Ishikawa (cell line): ENCODE results near the gene IGFALS.

Experiments used
- CEBPB ChIP-seq: IDR thresholded peaks from 2 replicates; pipeline ENCODE4 v1.6.1; 2012
- CREB1 ChIP-seq: IDR thresholded peaks from 2 replicates; pipeline ENCODE4 v1.6.1; 2012; ENCODE audit warnings: low read depth
- EGR1 ChIP-seq: IDR thresholded peaks from 2 replicates; pipeline ENCODE4 v1.6.1; 2012
- EP300 ChIP-seq: IDR thresholded peaks from 2 replicates; pipeline ENCODE4 v1.6.1; 2012; ENCODE audit warnings: borderline replicate concordance
- FOXM1 ChIP-seq: IDR thresholded peaks from 2 replicates; pipeline ENCODE4 v1.6.1; 2012; ENCODE audit warnings: low read depth, borderline replicate concordance
- MAX ChIP-seq: IDR thresholded peaks from 2 replicates; pipeline ENCODE4 v1.6.1; 2012
- NFIC ChIP-seq: IDR thresholded peaks from 2 replicates; pipeline ENCODE4 v1.6.1; 2012
- RAD21 ChIP-seq: IDR thresholded peaks from 2 replicates; pipeline ENCODE4 v1.6.1; 2012; ENCODE audit warnings: low read depth
- REST ChIP-seq: IDR thresholded peaks from 2 replicates; pipeline ENCODE4 v1.6.1; 2012; ENCODE audit warnings: low read depth, mild to moderate bottlenecking
- TAF1 ChIP-seq: IDR thresholded peaks from 2 replicates; pipeline ENCODE4 v1.6.1; 2012; ENCODE audit warnings: low read depth, mild to moderate bottlenecking
- TCF12 ChIP-seq: IDR thresholded peaks from 2 replicates; pipeline ENCODE4 v1.6.1; 2012; ENCODE audit warnings: low read depth
- TEAD4 ChIP-seq: IDR thresholded peaks from 2 replicates; pipeline ENCODE4 v1.6.1; 2012
- USF1 ChIP-seq: IDR thresholded peaks from 2 replicates; pipeline ENCODE4 v1.6.1; 2012
- YY1 ChIP-seq: IDR thresholded peaks from 2 replicates; pipeline ENCODE4 v1.6.1; 2012; ENCODE audit warnings: low read depth
- ZBTB7A ChIP-seq: IDR thresholded peaks from 2 replicates; pipeline ENCODE4 v1.6.1; 2012; ENCODE audit warnings: low read depth

IGFALS gene

GRCh38 chr16:1831186-1832075 lies 37.9 kb upstream of the IGFALS start:
- TF ChIP-seq NFIC (no peak), TEAD4 (no peak), CREB1 (no peak), EP300 (no peak), TCF12 (no peak), CEBPB (no peak), REST (no peak)

- TF ChIP-seq USF1 (no peak), ZBTB7A (no peak), FOXM1 (no peak), EGR1 (no peak), NFIC (no peak), REST (no peak), CEBPB (no peak), EP300 (no peak)
Observed at GRCh38 chr16:1830213-1830612, 36.7 kb upstream of the IGFALS start.

- TF ChIP-seq REST (no peak), MAX (no peak), EP300 (no peak), YY1 (no peak), USF1 (no peak), TCF12 (no peak), CEBPB (no peak)
Observed at GRCh38 chr16:1828645-1829410, 35.3 kb upstream of the IGFALS start.

GRCh38 chr16:1826691-1827573 lies 33.4 kb upstream of the IGFALS start, which contains the start of the genes FAHD1 and HAGH:
Gene FAHD1 (plus strand): TSS chr16:1827206. CDS start chr16:1827239, 33 bp downstream.
Gene HAGH (minus strand): TSS chr16:1826825. CDS start chr16:1826787, 38 bp downstream.
- TF ChIP-seq RAD21 (no peak), TCF12 (peak; percentile 76), EGR1 (peak; percentile 74), FOXM1 (no peak), REST (no peak; the same call in 1 of the 2 replicates), TEAD4 (peak; percentile 8; the same call in 1 of the 2 replicates), ZBTB7A (no peak), TAF1 (peak; percentile 77; the same call in 1 of the 2 replicates), NFIC (no peak), USF1 (peak; percentile 100), CEBPB (no peak), YY1 (peak; percentile 97), MAX (peak; percentile 91), EP300 (peak; percentile 46; the same call in 1 of the 2 replicates), CREB1 (no peak)
